Inflammatory macrophage treated with lipopolysaccharide for 1 hour (primary cell): Measurements from ENCODE around the gene TBC1D2.
"Not testable (repeated sequence)": the region's sequence is repeated elsewhere in the genome, so short reads cannot be mapped to it uniquely, and the experiment has no call there.

Source experiments
- DNase-seq, 2 donors: peaks; one replicate each; pipeline ENCODE4 v3.0.0-alpha.2; 2020 to 2022

TBC1D2 gene

DNA sequence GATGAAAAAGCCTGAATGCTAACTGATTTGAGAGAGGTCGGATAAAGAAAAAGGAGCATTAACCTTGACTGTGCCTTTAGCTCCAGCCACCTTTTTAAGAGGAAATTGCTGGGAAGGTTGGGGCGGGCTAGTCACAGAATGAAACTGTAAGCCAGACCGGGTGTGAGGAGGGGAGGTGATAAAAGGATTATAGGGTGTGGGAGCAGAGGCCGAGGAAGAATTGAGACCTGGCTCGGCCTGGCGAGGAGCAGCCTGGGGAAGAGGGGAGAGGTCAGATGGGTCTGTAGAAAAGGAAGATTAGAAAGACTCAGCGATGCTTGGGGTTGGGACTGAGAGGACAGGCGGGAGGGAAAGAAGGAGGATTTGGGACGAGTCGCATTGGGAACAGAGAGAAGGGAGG, 14.2 kb upstream of the TBC1D2 start:
- not testable (repeated sequence) for DNase-seq

DNA sequence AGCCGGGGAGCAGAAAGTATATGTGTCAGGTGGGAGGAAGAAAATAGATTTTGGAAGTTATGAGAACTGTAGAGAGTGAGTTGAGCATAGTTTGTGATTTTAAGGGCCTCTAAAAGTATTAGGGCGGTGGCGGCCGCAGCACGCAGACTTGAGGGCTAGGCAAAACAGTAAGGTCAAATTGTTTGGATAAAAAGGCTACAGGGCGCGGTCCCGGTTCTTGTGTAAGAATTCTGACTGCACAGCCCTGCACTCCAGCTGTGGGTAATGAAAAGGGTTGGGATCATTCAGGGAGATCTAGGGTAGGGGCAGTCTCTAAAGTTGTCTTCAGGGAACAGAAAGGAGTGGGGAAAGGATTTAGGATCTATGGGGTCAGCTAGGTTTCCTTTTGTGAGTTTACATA, 12.1 kb upstream of the TBC1D2 start:
- DNase-seq: not testable (repeated sequence)

GRCh38 chr9:98264516-98264915, 9.1 kb upstream of the TBC1D2 start:
- no peak for DNase-seq

DNA sequence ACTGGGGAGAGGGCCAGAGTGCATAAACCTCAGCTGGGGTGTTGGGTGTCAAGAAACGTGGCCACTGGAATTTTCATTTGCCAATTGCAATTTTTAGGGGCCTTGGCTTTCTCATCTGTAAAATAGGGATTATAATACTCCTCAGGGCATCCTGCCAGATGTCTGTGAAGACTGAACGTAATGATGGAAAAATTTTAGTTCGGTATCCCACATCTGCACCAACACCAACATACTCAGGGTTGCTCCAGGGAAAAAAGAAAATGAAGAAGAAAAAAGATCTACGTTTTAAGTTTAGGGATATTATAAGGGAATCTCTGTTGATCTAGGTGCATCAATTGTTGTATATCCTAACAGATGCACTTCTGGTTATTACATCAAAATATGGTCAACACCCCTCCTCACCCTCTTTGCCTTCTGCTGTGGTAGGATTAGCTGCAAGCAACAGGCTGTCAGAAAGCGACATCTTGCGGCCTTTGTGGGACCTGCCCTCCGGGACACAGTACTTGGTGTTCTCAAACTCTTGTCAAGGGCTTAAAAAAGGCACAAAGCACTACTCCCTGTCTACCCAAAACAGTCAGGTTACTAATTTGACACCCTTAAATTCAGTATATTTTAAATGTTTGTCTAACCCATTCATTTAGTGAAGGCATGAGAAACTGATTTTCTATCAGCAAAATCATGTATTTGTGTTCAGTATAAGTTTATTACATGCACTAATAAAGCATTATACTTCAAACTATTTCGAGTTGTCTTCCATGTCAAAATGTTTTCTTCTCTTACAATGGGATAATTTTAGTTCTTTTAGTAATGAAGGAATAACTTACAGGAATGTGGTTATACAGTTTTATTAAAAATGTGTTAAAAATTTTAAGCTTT, 8.3 kb upstream of the TBC1D2 start:
- peak; percentile 64 to 91 for DNase-seq

GRCh38 chr9:98263080-98263479, 7.6 kb upstream of the TBC1D2 start:
- no peak for DNase-seq

DNA sequence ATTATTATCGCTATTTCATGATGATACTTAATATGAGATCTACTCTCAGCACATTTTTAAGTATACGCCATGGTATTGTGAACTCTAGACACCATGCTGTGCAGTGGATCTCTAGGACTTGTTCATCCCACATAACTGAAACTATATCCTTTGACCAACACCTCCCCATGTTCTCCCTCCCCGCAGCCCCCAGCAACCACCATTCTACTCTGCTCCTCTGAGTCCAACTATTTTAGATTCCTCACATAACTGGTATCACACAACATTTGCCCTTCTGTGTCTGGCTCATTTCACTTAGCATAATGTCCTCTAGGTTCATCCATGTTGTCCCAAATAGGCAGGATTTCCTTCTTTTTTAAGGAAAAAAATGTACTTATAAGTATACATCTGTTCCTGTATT, 6.6 kb upstream of the TBC1D2 start:
- no peak for DNase-seq

GRCh38 chr9:98260635-98261034, 5.2 kb upstream of the TBC1D2 start:
- no peak for DNase-seq

DNA sequence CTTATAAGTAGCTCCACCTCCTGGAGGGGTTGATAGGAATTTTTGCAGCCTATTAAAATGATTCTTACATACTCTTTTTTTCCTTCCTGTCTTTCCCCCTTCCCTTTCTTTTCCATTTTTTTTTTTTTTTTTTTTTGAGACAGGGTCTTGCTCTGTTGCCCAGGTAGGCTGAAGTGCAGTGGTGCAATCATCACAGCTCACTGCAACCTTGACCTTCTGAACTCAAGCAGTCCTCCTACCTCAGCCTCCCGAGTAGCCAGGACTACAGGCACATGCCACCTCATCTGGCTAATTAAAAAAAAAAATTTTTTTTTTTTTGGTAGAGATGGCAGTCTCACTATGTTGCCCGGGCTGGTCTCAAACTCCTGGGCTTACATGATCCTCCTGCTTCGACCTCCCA, 4.3 kb upstream of the TBC1D2 start:
- DNase-seq: no peak

- DNase-seq: no peak
Measured at GRCh38 chr9:98256756-98257155, 1.3 kb upstream of the TBC1D2 start.

GRCh38 chr9:98255061-98255577, 330 bp downstream of the TBC1D2 start:
- DNase-seq: no peak

DNA sequence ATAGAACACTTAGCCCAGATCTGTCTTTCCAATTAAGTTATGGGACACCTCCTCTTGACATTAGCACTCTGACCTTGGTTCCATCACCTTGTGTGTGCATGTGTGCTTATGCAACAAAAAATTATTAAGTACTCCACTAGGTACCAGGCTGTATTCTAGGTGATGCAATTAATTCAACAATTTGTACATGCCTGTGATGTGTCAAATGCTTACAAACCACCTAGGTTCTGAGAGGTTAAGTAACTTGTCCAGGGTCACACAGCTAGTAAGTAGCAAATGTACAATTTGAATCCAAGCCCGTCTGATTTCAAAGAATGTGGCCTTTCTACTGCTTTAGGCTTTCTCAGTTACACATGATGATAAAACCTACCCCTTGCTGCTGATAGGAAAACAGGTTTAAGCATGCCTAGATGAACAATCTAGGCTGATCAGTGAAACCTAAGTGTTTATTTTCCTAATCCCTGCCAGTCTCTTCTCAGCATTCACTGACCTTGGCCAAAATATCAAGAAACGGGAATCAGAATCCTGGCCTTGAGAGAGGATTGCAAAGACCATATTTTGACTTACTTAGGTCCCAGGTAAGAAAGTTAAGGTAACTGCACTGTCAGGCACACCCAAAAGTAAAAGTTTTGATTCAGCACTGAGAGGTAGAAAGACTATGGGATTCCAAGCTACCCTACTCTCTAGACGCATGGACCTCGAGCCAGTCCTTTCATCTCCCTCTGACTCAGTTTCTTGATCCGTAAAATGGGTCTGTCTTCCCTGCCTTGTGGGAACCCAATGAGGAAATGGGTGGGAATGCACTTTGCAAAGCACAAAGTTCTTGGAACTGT, 1.0 kb downstream of the TBC1D2 start:
- no peak for DNase-seq

DNA sequence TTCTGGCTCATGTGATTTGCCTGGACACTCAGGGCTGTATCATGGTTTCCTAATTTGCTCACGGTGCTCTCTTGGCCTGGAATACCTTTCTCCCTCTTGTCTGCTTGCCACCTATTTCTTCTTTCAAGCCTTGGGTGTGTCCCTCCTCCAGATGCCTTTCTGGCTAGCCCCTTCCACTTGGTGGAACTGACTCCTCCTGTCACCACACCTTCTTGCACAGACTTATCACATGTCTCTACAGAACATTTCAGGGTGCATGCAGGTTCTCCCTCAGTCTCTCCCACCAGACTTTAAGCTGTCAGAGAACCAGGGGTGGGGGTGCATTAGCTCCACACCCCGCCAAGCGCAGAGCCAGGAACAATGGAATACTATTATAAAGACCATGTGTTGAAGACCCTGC, 1.9 kb downstream of the TBC1D2 start:
- DNase-seq: no peak

GRCh38 chr9:98251551-98251950, 3.9 kb downstream of the TBC1D2 start:
- no peak for DNase-seq

GRCh38 chr9:98249771-98250170, 5.7 kb downstream of the TBC1D2 start:
- DNase-seq: no peak

DNA sequence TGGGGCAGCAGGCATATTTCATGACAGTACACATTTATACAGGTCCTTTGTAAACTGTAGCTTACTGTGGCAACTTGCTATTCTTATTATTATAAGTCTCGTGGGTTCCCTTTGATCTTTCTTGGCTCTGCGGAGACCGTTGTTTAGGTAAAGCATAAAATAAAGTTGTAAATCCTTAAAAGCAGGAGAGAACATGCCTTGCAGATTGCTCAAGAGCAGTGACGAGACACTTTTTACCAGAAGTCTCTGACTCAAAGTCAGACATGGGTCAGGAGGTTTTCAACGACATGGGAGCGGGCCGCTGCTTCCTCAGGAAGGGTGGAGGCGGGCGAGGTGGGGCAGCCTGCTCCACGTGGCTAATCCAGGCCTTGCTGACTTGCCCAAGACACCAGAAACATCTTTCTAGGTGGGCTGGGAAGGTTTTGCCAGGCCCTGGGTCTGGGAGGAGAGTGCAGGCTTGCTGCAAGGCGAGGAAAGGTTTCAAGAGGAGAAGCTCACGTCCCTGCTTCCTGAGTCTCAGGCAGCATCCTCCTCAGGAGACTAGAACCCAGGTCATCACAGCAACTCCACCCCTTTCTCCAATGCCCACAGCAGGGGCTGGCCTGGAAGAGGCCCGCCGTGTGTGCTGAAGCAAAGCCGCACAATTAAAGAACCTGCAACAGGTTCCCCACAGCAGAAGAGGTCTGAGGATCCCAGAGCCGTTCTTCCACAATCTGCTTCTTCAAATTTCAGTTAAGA, 6.5 kb downstream of the TBC1D2 start:
- peak; percentile 95 to 98 for DNase-seq

DNA sequence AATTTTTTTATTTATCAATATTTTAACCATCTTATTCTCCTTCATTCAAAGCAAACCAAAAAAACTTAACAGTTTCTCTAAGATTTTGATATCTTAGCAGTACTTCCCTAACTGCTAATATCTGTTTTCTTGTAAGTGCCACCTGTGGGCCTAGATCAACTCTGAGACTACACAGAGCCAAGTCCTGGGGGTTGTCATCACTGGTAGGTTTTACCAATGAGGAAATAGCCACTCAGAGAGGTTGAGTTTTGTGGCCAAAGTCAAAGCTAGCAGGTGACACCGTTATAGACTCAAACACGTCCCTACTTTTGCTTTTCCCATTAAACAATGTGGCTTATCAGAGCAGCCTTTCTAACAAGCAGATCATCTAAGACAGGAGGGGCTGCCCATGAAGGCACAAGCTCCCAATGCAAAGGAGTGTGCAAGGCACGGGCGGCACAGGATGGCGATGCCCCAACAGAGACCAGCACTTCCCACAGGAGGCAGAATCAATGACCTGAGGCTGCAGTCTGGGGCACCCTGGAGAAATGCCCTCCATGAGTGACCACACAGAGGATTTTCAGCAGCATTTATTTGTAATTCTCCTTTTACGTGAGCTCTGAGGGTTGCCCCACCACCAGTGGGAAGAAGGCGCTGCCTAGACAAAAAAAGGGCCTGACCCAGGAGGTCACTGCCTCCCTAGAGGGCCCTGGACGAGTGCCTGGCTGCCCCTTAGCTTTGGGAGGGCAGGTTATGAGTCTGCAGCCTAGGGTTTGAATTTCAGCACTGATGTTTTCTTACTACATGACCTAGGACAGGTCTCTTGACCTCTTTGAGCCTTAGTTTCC, 7.4 kb downstream of the TBC1D2 start:
- DNase-seq: peak; percentile 72 to 84

DNA sequence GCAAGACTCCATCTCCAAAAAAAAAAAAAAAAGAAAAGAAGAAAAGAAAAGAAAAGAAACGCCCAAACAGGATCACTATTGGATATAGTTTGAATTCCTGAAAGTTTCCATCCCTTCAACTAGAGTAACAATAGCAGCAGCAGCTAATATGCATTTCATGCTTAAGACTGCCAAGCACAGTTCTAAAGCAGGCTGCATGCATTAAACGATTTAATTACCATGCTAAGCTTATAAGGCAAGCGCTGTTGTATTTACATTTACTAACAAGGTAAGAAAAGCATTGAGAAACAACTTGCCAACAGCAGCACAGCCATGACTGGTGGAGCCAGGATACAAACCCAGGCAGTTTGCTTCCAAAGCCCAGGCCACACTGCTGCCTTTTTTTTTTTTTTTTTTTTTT, 13.0 kb downstream of the TBC1D2 start:
- no peak for DNase-seq

- DNase-seq: peak in 1 of 2 donors; percentile 43
Measured at GRCh38 chr9:98241357-98242300, 13.8 kb downstream of the TBC1D2 start.

DNA sequence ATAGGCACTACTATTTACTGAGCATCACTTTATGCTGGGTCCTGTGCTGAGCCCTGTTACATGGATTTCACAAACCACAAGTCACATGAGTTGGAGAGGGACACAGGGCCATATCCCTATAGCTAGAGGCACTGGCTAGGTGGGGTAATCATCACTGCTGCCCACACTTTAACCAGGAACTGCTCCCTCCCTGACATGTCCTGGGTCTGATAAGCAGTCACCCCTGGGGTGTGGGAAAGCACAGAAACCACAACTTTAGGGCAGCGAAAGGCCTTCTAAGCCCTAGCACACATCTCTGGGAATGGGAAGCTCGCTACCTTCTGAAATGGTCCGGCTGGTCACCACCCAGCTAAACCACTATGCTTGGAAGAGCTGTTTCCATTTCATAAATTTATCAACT, 15.0 kb downstream of the TBC1D2 start:
- peak; percentile 39 to 78 for DNase-seq

DNA sequence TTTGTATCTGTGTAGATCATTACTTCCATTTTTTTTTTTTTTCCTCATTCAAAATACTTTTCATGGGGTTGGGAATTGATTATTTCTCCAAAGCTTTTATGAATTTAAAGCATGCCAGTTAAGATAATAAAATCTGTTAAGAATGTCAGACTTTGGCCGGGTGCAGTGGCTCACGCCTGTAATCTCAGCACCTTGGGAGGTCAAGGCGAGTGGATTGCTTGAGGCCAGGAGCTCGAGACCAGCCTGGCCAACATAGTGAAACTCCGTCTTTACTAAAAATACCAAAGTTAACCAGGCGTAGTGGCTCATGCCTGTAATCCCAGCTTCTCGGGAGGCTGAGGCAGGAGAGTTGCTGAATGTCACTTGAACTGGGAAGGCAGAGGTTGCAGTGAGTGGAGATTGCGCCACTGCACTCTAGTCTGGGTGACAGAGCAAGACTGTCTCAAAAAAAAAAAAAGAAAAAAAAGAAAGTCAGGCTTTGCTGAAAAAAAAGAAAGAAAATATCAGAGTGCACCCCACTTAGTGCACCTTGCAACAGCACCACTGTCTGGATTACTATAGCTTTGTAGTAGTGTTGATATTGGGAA, 18.5 kb downstream of the TBC1D2 start:
- DNase-seq: no peak

- no peak for DNase-seq
Measured at GRCh38 chr9:98235126-98235525, 20.3 kb downstream of the TBC1D2 start.
